K562 (cell line): Measurements from ENCODE around the gene ZDHHC6. TPM values are rescaled to one million over a fixed set of nuclear protein-coding genes. Genes with fewer than 3 reads are reported as not detected.

Experiments used
- BDP1 ChIP-seq: IDR thresholded peaks from 3 replicates; pipeline ENCODE4 v1.6.1; 2011; ENCODE audit not compliant: insufficient read length, insufficient read depth
- BRF1 ChIP-seq: IDR thresholded peaks from 3 replicates; pipeline ENCODE4 v1.6.1; 2011; ENCODE audit warnings: borderline replicate concordance, mild to moderate bottlenecking; ENCODE audit not compliant: insufficient read length; ENCODE audit errors: extremely low read depth
- CTCF ChIP-seq, 3 experiments: IDR thresholded peaks in 2 of 3; conservative IDR thresholded peaks in 1 of 3; 2 replicates each; pipeline ENCODE4 v1.5.1; 2011 to 2012; ENCODE audit warnings: low read length in 3 of 3, mild to moderate bottlenecking in 3 of 3, control low read depth in 2 of 3, improper control_type of control experiment in 1 of 3, inconsistent platforms in 1 of 3, low read depth in 1 of 3, mixed read lengths in 1 of 3, moderate library complexity in 1 of 3; ENCODE audit not compliant: insufficient read depth in 2 of 3
- ESRRA ChIP-seq: fragments of 450-650 bp; IDR thresholded peaks from 2 replicates; pipeline ENCODE4 v1.6.1; 2014; ENCODE audit warnings: low read depth, mild to moderate bottlenecking, moderate library complexity, borderline replicate concordance
- GTF2B ChIP-seq: IDR thresholded peaks from 2 replicates; pipeline ENCODE4 v1.6.1; 2011; ENCODE audit not compliant: insufficient read length; ENCODE audit errors: extremely low read depth
- HDAC3 ChIP-seq: fragments of 450-650 bp; IDR thresholded peaks from 2 replicates; pipeline ENCODE4 v1.6.1; 2018; ENCODE audit warnings: borderline replicate concordance, mild to moderate bottlenecking, moderate library complexity; ENCODE audit not compliant: partially characterized antibody
- HMG20A ChIP-seq: fragments of 450-650 bp; formaldehyde crosslinking; conservative IDR thresholded peaks from 2 replicates; pipeline ENCODE4 v1.4.0; 2020; ENCODE audit warnings: mild to moderate bottlenecking, mixed read lengths
- NFXL1 ChIP-seq: fragments of 450-650 bp; formaldehyde crosslinking; IDR thresholded peaks from 2 replicates; pipeline ENCODE4 v1.4.0; 2021; ENCODE audit warnings: mild to moderate bottlenecking
- NR2C1 ChIP-seq, 2 experiments: fragments of 450-650 bp; IDR thresholded peaks; 2 replicates each; pipeline ENCODE4 v1.6.1; 2017; ENCODE audit warnings: mild to moderate bottlenecking in 2 of 2, antibody characterized with exemption in 1 of 2, inconsistent platforms in 1 of 2, missing compliant biosample characterization in 1 of 2, missing genetic modification characterization in 1 of 2
- PBX2 ChIP-seq, 2 experiments: IDR thresholded peaks in 1 of 2; conservative IDR thresholded peaks in 1 of 2; 2 replicates each; pipeline ENCODE4 v1.6.1; 2016; ENCODE audit warnings: low read depth in 2 of 2, mild to moderate bottlenecking in 1 of 2, missing compliant biosample characterization in 1 of 2, missing genetic modification characterization in 1 of 2, moderate library complexity in 1 of 2
- RBM25 ChIP-seq: fragments of 200-400 bp; formaldehyde crosslinking; IDR thresholded peaks from 2 replicates; pipeline ENCODE4 v1.6.1; 2018; ENCODE audit warnings: low read length, low read depth, moderate library complexity; ENCODE audit not compliant: severe bottlenecking
- SREBF1 ChIP-seq: fragments of 150-350 bp; IDR thresholded peaks from 2 replicates; pipeline ENCODE4 v1.6.1; 2014; ENCODE audit warnings: antibody characterized with exemption, low read depth, low read length, borderline replicate concordance
- TAF7 ChIP-seq: fragments of 450-650 bp; IDR thresholded peaks from 2 replicates; pipeline ENCODE4 v1.6.1; 2016; ENCODE audit warnings: missing genetic modification characterization, missing compliant biosample characterization
- TEAD1 ChIP-seq, 2 experiments: fragments of 450-650 bp in 1 of 2; sonication (generic) in 1 of 2; formaldehyde crosslinking; IDR thresholded peaks; 2 replicates each; pipeline versions ENCODE4 v1.4.0 to v1.8.0; 2020 to 2022; ENCODE audit warnings: mild to moderate bottlenecking in 2 of 2, missing genetic modification reagents in 1 of 2
- TGIF2 ChIP-seq: sonication (generic); formaldehyde crosslinking; IDR thresholded peaks from 2 replicates; pipeline ENCODE4 v1.8.1; 2022; ENCODE audit warnings: mild to moderate bottlenecking, missing genetic modification reagents, moderate library complexity
- YY1 ChIP-seq, 3 experiments: IDR thresholded peaks; 2 replicates each; pipeline ENCODE4 v1.6.1; 2011; ENCODE audit warnings: low read length in 2 of 3, mild to moderate bottlenecking in 2 of 3, moderate library complexity in 2 of 3, borderline replicate concordance in 1 of 3, control low read depth in 1 of 3, low read depth in 1 of 3; ENCODE audit not compliant: insufficient read depth in 3 of 3, insufficient replicate concordance in 2 of 3, control insufficient read depth in 1 of 3, insufficient read length in 1 of 3; ENCODE audit errors: extremely low read depth in 1 of 3
- ZBTB12 ChIP-seq: fragments of 250-450 bp; sonication (Bioruptor Pico); IDR thresholded peaks from 2 replicates; pipeline ENCODE4 v1.4.0; 2020
- ZNF551 ChIP-seq: fragments of 250-450 bp; sonication (Bioruptor Pico); IDR thresholded peaks from 2 replicates; pipeline ENCODE4 v1.5.0; 2021; ENCODE audit warnings: mild to moderate bottlenecking, moderate library complexity
- ZSCAN29 ChIP-seq: fragments of 450-650 bp; IDR thresholded peaks from 2 replicates; pipeline ENCODE4 v1.6.1; 2017
- polyA plus RNA-seq, 8 experiments: library from polyadenylated mRNA; depleted of rRNA in 4 of 8; stranded (reverse) in 5 of 8; unstranded in 3 of 8; fragments of >200 nt; fragmentation: Nextera tagmentation in 2 of 8; fragmentation: Illumina TruSeq in 1 of 8; extraction: Ambion mirVana in 2 of 8; extraction: Trizol in 1 of 8; gene quantifications; 2 replicates each; pipeline versions ENCODE4 v1.2.1 to v1.2.3, GENCODE V29; 2011 to 2014; ENCODE audit warnings: inconsistent platforms in 1 of 8, missing spikeins in 1 of 8
- total RNA-seq, 7 experiments: library from RNA; depleted of rRNA in 6 of 7; stranded (reverse); fragments of >200 nt in 6 of 7; fragmentation: Illumina TruSeq in 2 of 7; extraction: Trizol in 2 of 7; gene quantifications; 2 replicates each; pipeline versions ENCODE4 v1.2.1 to v1.2.3, GENCODE V29; 2011 to 2021; ENCODE audit warnings: low replicate concordance in 1 of 7

Gene ZDHHC6
- total and polyA plus RNA-seq, 9 of the 15 experiments (the other 6 are each of a cell fraction or from before 2014, with no cell fraction given), result 13.6 to 30.5 (median 21.5) TPM

- TF ChIP-seq CTCF (IDR thresholded peaks at IDR 0.05 in 2 of 3, conservative IDR thresholded peaks at IDR 0.05 in 1 of 3; ENCODE audit: insufficient read depth in 2 of 3, low read depth in 1 of 3, low read length in 3 of 3), result no peak
- no peak for TF ChIP-seq ZNF551 (CRISPR knock-in tag)
- TF ChIP-seq HMG20A (CRISPR knock-in tag), result no peak
- no peak for TF ChIP-seq NR2C1 (IDR thresholded peaks at IDR 0.05)
- TF ChIP-seq NR2C1 (tag; IDR thresholded peaks at IDR 0.05), result peak; percentile 37; the same call in 1 of the 2 replicates
- TF ChIP-seq BRF1, result no peak
- TF ChIP-seq TGIF2 (CRISPR knock-in tag), result no peak
- TF ChIP-seq YY1 (IDR thresholded peaks at IDR 0.05; ENCODE audit: borderline replicate concordance in 1 of 3, control insufficient read depth in 1 of 3, extremely low read depth in 1 of 3, insufficient read depth in 3 of 3, insufficient read length in 1 of 3, insufficient replicate concordance in 2 of 3, low read depth in 1 of 3, low read length in 2 of 3), result no peak
- TF ChIP-seq BDP1, result no peak
- TF ChIP-seq ESRRA, result no peak
- TF ChIP-seq RBM25, result peak; percentile 70
- no peak for TF ChIP-seq ZBTB12 (CRISPR knock-in tag)
- TF ChIP-seq PBX2 (CRISPR knock-in tag; IDR thresholded peaks at IDR 0.05; ENCODE audit: low read depth), result no peak
- TF ChIP-seq PBX2 (tag; conservative IDR thresholded peaks at IDR 0.05; ENCODE audit: low read depth), result no peak
- TF ChIP-seq TAF7 (tag), result no peak
- TF ChIP-seq TEAD1 (CRISPR knock-in tag; IDR thresholded peaks at IDR 0.05), result no peak
- TF ChIP-seq HDAC3, result no peak
- TF ChIP-seq NFXL1, result peak; percentile 52; the same call in 1 of the 2 replicates
- no peak for TF ChIP-seq GTF2B
- TF ChIP-seq ZSCAN29, result no peak
- TF ChIP-seq SREBF1, result no peak
These were observed 14.5 kb upstream of the ZDHHC6 start (continued) for GRCh38 chr10:112461029-112461887.
